Subcutaneous adipose tissue (tissue), 4 donors: ENCODE results near the gene TFEB. TPM values are rescaled to one million over a fixed set of nuclear protein-coding genes. Genes with fewer than 3 reads are reported as not detected.

Source experiments
- CTCF ChIP-seq: fragments of 450-650 bp; IDR thresholded peaks from one replicate; pipeline ENCODE4 v1.5.1; 2016; ENCODE audit warnings: low read depth, mild to moderate bottlenecking, control low read depth, antibody characterized with exemption, moderate library complexity
- total RNA-seq, 4 donors: library from RNA; depleted of rRNA; stranded (reverse); fragments of >200 nt; gene quantifications; one replicate each; pipeline ENCODE4 v1.1.0, GENCODE V29; 2016

The TFEB gene
- total RNA-seq, 4 donors from 2014 or later, result 6.5 to 11.9 (median 10.9) TPM

- TF ChIP-seq CTCF, result no peak
These were observed 58.1 kb downstream of the TFEB start for GRCh38 chr6:41677124-41677921.

DNA sequence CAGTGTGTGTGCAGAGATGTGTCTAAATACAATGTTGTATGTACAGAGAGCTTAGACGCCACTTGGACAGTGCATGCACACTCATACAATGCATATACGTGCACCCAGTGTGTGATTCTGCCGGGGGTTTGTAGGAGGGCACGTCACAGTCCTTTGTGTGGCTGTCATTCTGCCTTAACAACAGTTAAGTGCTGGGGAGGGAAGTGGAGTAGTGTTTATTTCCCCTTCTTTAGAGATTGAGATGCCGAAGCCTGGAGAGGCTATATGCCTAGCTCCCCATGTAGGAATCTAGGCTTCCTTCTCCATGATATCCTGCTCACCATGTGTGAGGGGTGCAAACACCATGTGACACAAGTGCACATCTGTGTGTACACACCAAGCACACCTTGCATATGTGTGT lies 59.0 kb downstream of the TFEB start:
- TF ChIP-seq CTCF, result no peak

DNA sequence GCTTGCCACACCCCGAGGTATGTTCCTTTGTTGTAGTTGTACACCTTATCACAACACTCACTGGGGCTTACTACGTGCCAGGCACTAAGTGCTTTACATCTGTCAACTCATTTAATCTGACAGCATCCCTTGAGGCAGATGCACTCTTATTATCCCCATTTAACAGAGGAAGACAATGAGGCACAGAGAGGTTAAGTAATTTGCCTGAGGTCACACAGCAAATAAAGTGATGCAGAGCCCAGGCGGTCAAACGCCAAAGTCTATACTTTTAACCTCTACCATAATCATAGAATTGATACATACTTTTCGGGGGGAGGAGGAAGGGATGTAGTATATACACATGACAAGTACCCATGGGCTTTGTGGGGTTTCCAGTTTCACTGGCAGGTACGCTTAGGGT lies 59.4 kb downstream of the TFEB start:
- no peak for TF ChIP-seq CTCF

- no peak for TF ChIP-seq CTCF
These were observed 60.1 kb downstream of the TFEB start for GRCh38 chr6:41675176-41675775.

- TF ChIP-seq CTCF, result no peak
These were observed 61.0 kb downstream of the TFEB start for GRCh38 chr6:41674231-41675000.

GRCh38 chr6:41673704-41674000 lies 61.8 kb downstream of the TFEB start:
- no peak for TF ChIP-seq CTCF
